Hypothalamus (tissue), 51 donors: ENCODE data around the gene PSAP.

ENCODE experiments used
- DNase-seq, 51 donors: peaks; one replicate each; lab custom pipeline; 2025; lab: John Stamatoyannopoulos, UW

The PSAP gene

DNA sequence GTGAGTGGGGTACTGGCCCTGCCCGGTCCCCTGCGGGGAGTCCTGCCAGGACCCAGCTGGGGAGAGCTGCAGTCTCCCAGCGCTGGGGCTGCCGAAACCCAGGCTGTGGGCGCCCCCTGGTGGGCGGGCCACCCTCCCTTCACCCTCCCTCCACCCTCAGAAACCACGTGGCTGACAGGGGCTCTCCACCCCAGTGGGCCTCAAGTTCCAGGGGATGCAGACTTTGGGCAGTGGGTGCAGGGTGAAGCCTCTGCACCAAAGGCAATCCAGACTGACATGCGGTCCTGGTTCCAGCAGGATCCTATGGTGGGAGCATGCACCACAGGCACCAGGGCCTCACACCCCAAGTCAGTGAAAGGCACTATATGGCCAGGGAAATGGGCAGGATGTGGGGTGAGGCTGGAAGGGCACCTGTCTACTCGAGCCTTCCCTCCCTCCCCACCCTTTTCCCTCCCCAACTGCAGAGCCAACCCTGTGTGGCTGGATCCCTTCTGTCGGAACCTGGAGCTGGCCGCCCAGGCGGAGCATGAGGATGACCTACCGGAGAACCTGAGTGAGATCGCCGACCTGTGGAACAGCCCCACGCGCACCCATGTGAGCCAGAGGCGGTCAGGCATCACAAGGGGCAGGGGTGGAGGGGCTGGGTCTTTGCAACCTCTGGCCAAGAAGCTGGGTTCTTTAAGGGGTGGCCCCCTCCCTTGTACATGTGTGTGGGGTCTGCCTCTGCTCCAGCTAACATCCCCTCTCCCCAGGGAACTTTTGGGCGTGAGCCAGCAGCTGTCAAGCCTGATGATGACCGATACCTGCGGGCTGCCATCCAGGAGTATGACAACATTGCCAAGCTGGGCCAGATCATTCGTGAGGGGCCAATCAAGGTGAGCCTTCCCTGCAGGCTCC is 38.8 kb downstream of the PSAP start:
- peak in 47 of 51 donors; percentile 22 to 80 (median 49) for DNase-seq

DNA sequence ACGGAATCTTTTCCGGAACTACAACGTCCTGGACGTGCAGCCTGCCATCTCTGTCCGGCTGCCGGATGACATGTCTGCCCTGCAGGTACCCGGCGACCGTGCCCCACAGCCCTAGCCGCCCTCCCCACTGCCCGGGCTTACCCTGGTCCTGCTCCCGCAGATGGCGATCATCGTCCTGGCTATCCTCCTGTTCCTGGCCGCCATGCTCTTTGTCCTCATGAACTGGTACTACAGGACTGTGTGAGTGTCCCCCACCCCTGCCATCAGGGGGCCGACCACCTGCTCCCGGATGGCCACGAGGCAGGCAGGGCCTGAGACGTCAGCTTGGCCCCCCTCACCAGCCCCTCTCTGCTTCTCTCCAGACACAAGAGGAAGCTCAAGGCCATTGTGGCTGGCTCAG is 39.7 kb downstream of the PSAP start:
- DNase-seq = no peak

GRCh38 chr10:71810048-71810750 is 40.9 kb downstream of the PSAP start:
- DNase-seq = no peak

GRCh38 chr10:71809628-71810027 is 41.4 kb downstream of the PSAP start:
- no peak for DNase-seq

DNA sequence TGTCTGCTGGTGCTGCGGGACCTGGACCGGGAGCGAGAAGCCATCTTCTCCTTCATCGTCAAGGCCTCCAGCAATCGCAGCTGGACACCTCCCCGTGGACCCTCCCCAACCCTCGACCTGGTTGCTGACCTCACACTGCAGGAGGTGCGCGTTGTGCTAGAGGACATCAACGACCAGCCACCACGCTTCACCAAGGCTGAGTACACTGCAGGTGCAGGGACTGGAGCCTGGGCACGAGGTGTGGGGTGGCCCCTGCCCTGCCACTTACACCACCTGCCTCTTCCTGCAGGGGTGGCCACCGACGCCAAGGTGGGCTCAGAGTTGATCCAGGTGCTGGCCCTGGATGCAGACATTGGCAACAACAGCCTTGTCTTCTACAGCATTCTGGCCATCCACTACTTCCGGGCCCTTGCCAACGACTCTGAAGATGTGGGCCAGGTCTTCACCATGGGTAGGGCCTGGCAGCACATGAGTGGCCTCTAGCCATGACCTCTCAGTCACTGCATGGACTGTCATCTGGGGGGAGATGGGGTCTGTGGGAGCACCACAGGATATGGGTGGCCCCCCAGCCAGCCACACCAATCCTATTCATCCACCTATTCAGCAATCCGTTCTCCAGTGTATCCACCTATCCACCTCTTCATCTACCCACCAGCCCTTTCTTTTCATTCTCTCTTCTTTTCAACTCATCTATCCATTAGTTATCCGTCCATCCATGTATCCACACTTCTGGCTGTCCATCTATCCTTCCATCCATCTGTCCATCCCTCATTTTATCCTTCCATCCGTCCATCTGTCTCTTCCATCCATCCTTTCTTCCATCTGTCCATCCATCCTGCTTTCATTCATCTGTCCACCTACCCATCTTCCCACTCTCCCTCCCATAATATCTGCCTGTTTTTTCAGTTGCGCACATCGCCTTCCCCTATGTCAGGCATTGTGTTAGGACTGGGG is 43.2 kb downstream of the PSAP start:
- no peak for DNase-seq

- no peak for DNase-seq
Measured at GRCh38 chr10:71806704-71807556, 44.1 kb downstream of the PSAP start.

- peak in 15 of 51 donors; percentile 20 to 54 (median 33) for DNase-seq
Measured at GRCh38 chr10:71805776-71806703, 45.0 kb downstream of the PSAP start.

DNA sequence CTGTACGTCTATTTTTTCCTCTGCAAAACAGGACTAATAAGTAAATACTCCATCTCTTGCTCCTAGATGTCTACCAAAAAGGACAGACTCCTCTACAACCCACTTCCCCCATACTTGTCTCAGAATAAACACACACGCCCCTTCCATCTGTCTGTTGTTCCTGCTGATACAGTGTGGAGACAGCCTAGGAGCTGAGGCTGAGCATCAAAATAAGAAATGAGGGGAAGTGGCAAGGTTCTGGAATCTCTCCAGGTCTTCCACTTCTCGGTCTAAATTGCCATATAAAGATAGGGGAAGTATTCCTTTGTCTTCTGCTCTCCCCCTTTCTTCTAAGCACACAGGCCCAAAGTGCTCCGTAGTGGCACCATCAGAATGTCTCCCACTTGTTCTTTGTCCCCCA is 47.0 kb downstream of the PSAP start:
- DNase-seq = peak in 2 of 51 donors; percentile 27 to 32

DNA sequence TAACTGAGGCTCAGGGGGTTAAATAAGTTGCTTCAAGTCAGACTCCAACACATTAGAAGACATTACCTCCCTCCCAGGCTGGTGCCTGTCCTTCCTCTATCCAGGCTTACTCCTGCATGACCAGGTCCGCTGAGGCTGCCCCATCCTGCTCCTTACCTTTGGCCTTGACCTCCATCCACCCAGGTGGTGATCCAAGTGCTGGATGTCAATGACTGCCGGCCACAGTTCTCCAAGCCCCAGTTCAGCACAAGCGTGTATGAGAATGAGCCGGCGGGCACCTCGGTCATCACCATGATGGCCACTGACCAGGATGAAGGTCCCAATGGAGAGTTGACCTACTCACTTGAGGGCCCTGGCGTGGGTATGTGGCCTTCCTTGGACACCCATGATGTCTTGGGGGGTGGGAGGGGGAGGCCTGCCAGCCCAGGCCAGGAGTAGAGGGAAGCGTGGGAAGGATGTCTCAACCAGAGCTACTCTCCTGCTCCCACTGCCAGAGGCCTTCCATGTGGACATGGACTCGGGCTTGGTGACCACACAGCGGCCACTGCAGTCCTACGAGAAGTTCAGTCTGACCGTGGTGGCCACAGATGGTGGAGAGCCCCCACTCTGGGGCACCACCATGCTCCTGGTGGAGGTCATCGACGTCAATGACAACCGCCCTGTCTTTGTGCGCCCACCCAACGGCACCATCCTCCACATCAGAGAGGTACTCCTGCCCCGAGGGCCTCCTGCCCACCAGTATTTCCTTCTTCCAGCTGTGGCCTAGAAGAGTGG is 48.1 kb downstream of the PSAP start:
- DNase-seq = no peak

GRCh38 chr10:71802235-71802634 is 48.8 kb downstream of the PSAP start:
- DNase-seq = no peak

DNA sequence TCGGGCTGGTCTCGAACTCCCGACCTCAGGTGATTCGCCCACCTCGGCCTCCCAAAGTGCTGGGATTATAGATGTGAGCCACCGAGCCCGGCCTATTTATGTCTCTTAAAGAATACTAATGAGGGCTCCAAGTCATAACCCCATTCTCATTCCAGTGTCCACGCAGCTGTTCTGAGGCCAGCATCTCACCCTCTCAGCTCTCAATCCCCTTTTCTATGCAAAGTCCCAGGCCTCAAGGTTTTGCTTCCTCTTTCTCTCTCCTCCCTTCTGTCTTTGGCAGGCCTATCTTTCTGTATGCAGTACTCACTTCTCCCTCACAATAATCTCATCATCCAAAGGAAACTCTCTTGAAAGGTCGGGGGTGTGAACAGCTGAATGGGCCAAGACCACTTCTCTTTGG is 49.7 kb downstream of the PSAP start:
- no peak for DNase-seq

DNA sequence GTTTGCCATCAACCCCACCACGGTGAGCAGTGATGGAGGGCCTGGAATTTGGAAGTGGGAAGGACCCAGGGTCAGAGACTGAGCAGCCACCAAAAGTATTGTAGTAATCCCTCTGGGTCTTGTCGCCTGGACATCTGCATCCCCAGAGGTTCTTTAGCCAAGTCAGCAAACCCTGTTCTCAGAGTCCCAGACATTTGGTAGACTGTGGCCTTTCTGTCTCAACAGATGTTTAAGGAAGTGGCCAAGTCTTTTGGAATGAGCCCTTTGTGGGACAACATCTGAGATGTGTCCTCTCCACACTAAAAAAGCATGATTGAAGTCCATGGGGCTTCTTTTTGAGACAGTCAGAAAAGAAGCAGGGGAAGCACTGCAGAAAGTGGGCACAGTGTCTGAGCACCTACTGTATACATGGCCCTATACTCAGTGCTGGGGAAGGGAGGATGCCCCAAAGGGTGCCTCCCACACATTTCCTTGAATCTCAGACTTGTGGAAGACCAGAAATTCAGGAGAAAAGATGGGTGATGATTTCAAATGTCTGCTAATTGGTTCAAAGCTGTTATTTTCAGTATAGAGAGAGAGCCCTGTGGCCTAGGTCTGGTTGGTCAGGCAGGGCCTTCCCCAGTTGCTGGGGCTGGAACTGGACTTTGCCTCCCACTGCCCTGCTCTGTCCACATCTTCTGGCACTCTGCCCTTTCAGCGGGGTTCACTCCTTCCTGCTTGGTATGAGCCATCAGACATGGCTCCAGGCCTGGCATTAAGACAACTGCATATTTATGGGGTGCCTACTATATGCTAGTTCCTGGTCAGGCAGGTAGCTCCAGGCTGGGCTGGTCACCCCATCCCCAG is 51.2 kb downstream of the PSAP start:
- DNase-seq = no peak

- no peak for DNase-seq
Measured at GRCh38 chr10:71799112-71799511, 51.9 kb downstream of the PSAP start.

- no peak for DNase-seq
Measured at GRCh38 chr10:71798308-71798624, 52.8 kb downstream of the PSAP start.

DNA sequence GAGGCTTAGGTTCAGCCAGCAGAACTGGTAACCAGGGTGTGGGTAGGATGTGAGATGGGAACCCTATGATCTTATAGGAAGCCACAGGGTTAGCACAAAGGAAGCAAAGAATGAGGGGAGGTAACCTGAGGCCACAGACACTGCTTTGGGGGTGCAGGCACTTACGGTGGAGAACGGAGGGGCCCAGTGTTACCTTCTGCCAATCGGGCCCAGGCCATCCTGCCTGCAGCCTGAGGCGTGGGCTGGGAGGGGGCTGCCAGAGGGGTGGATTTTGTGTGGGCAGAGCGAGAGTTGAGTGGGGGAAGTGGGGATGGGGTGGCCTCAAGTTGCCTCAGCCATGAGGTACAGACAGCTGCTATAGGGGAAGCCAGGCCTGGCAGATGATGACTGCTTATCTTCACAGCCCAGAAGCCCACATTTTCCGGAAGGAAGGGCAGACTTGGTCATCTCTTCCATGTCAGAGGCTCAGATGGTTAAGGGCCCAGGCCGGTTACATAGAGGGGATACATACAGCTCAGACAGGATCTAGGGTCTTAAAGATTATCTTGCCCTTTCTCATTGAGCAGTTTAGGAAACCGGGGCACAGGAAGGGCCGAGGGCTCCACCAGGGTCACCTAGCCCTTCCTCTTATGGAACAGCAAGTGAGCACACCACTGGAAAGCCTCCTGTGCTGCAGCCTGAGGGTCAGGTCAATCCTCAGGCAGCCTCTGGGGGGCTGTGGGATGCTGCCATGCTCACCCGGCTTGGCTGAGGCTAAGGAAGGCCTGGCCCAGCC is 53.3 kb downstream of the PSAP start:
- no peak for DNase-seq

DNA sequence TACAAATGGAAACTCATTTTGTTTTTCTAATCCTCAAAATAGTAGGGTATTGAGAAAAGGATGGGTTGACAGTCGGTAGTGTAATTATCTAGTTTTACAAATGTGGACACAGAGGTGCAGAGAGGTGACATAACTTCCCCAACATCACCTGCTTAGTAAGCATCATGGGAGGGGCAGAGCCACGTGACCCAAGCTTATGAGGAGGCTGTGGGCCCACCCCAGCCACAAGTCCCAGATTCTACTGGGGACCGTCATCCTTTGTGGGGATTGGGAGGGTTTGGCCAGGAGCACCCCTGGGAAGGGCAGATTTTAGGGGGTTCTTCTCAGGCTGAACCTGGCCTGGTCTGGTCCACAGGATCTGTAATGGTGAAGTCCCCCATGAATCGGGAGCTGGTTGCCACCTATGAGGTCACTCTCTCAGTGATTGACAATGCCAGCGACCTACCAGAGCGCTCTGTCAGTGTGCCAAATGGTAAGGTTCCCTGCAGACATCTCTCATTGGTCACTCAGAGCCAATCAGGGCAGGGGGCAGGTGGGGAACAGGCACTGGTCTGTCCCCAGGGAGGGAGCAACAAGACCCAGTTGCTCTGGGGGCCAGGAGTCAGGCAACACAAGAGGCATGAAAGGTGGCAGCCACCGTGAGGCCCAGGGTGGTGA is 54.2 kb downstream of the PSAP start:
- no peak for DNase-seq
